ENCODE data around the gene MDM2.
A peak's percentile ranks its signal among the peaks of the same experiment; 100 is the strongest.
"Not testable (repeated sequence)": the region's sequence is repeated elsewhere in the genome, so short reads cannot be mapped to it uniquely, and the experiment has no call there.

MDM2 gene

GRCh38 chr12:68828672-68829068 is 20.7 kb downstream of the MDM2 start:
- no peak for DNase-seq

- DNase-seq, result no peak
Measured at GRCh38 chr12:68831272-68831671, 23.3 kb downstream of the MDM2 start.

GRCh38 chr12:68831751-68832503 is 23.9 kb downstream of the MDM2 start:
- DNase-seq, result no peak

GRCh38 chr12:68832504-68832867 is 24.5 kb downstream of the MDM2 start:
- DNase-seq, result no peak

GRCh38 chr12:68833508-68833907 is 25.5 kb downstream of the MDM2 start:
- DNase-seq, result no peak

- DNase-seq, result no peak
Measured at GRCh38 chr12:68835333-68835908, 27.4 kb downstream of the MDM2 start.

GRCh38 chr12:68837215-68837614 is 29.2 kb downstream of the MDM2 start:
- no peak for DNase-seq

- DNase-seq, result no peak
Measured at GRCh38 chr12:68838046-68838886, 30.3 kb downstream of the MDM2 start.

GRCh38 chr12:68839183-68840147 is 31.5 kb downstream of the MDM2 start:
- DNase-seq, result no peak

- not testable (repeated sequence) for DNase-seq
Measured at GRCh38 chr12:68841175-68841574, 33.2 kb downstream of the MDM2 start.

GRCh38 chr12:68841717-68842116 is 33.7 kb downstream of the MDM2 start:
- DNase-seq, result no peak

- DNase-seq, result no peak
Measured at GRCh38 chr12:68842123-68842522, 34.1 kb downstream of the MDM2 start.

- DNase-seq, result no peak
Measured at GRCh38 chr12:68842784-68843567, 35.0 kb downstream of the MDM2 start.

- no peak for DNase-seq
Measured at GRCh38 chr12:68844318-68844745, 36.4 kb downstream of the MDM2 start.

GRCh38 chr12:68844788-68845695 is 37.1 kb downstream of the MDM2 start:
- DNase-seq, result no peak

- DNase-seq, result no peak
Measured at GRCh38 chr12:68846811-68847210, 38.8 kb downstream of the MDM2 start.

GRCh38 chr12:68850390-68850789 is 42.4 kb downstream of the MDM2 start:
- no peak for DNase-seq

GRCh38 chr12:68851592-68852306 is 43.8 kb downstream of the MDM2 start:
- no peak for DNase-seq

- peak; percentile 12 for DNase-seq
Measured at GRCh38 chr12:68853396-68854077, 45.6 kb downstream of the MDM2 start.

Measured in activated CD4-positive, alpha-beta T cell treated with anti-CD3 and anti-CD28 coated beads, Interleukin-2, Interleukin-6, amounts not matched to agents 100 ng/mL and 50 ng/mL, durations not matched to agents 16 hours and 8 hours (primary cell).